Measurements from ENCODE around the gene SUZ12. TPM values are rescaled to one million over a fixed set of nuclear protein-coding genes. Genes with fewer than 3 reads are reported as not detected.
"Not testable (repeated sequence)": the region's sequence is repeated elsewhere in the genome, so short reads cannot be mapped to it uniquely, and the experiment has no call there.

SUZ12 gene
- polyA plus RNA-seq, 1 of the 3 experiments (the other 2 are of a cell fraction): 6.3 TPM

DNA sequence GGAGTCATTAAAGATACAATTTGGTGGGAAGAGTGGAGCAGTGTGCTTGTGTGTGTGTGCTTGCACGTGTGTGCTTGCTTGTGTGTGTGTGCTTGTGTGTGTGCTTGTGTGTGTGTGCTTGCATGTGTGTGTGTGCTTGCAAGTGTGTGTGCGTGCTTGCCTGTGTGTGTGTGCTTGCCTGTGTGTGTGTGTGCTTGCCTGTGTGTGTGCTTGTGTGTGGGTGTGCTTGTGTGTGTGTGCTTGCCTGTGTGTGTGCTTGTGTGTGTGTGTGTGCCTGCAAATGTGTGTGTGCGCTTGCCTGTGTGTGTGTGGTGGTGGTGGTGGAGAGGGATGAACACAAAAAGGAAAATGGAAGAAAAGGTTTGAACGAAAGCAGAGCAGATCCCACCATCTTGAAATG lies 90.5 kb downstream of the SUZ12 start:
- POLR2A ChIA-PET; H3K4me2 ChIP-seq; H3K4me3 ChIP-seq (ENCODE audit: low read depth in 2 of 2, low read length in 1 of 2); H3K36me3 ChIP-seq (replicated peaks in 1 of 2; ENCODE audit: control insufficient read depth in 1 of 2, insufficient read depth in 2 of 2, low read length in 1 of 2); H2AFZ ChIP-seq (ENCODE audit: low read depth); DNase-seq; H3K27me3 ChIP-seq (ENCODE audit: insufficient read depth); H3K79me2 ChIP-seq (ENCODE audit: insufficient read depth); H4K20me1 ChIP-seq (ENCODE audit: insufficient read depth); H3K9me3 ChIP-seq; H3K9ac ChIP-seq; CTCF ChIA-PET; H3F3A ChIP-seq (replicated peaks; ENCODE audit: insufficient read depth); H3K9me2 ChIP-seq; H3K27ac ChIP-seq (ENCODE audit: low read depth in 2 of 2, low read length in 1 of 2); H3K4me1 ChIP-seq (ENCODE audit: control insufficient read depth in 1 of 2, insufficient read depth in 2 of 2, low read depth in 1 of 2, low read length in 1 of 2): not testable (repeated sequence)
- WGBS (ENCODE audit: low lambda C conversion rate): 93% methylated on average over 4 of the region's 4 CpGs

DNA sequence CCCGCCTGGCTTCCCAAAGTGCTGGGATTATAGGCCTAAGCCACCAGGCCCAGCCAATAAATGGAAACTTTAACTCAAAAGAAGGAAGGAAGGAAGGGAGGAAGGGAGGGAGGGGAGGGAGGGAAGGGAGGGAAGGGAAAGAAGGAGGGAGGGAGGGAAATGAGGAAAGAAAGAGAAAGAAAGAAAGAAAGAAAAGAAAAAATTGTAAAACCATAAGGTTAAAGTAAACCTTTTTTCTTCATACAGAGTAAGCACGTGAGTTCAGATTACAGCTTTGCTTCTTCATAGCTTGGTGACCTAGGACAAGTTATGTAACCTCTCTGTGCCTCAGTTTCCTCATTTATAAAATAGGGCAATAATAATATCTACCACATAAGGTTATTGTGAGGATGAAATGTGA lies 96.4 kb downstream of the SUZ12 start:
- H3K27me3 ChIP-seq (ENCODE audit: insufficient read depth): no peaks in the 10 kb centered on the region
- no peak for DNase-seq
- H3K9me2 ChIP-seq: no peaks in the 10 kb centered on the region
- H4K20me1 ChIP-seq (ENCODE audit: insufficient read depth): no peaks in the 10 kb centered on the region
- H3K9ac ChIP-seq: no peak overlapping the region
- H3K79me2 ChIP-seq (ENCODE audit: insufficient read depth): no peaks in the 10 kb centered on the region
- ChIA-PET POLR2A (no interaction called here), CTCF (no interaction called here)
- H3K36me3 ChIP-seq (replicated peaks in 1 of 2; ENCODE audit: control insufficient read depth in 1 of 2, insufficient read depth in 2 of 2, low read length in 1 of 2): peaks cover 21 to 44% of the 10 kb centered on the region in 2 experiments
- peaks cover 7% of the 10 kb centered on the region for H3F3A ChIP-seq (replicated peaks; ENCODE audit: insufficient read depth)
- no peak overlapping the region for H3K4me2 ChIP-seq
- no peak overlapping the region for H3K4me3 ChIP-seq (ENCODE audit: low read depth in 2 of 2, low read length in 1 of 2)
- H3K27ac ChIP-seq (ENCODE audit: low read depth in 2 of 2, low read length in 1 of 2): no peak overlapping the region
- WGBS (ENCODE audit: low lambda C conversion rate): 95% methylated on average over 2 of the region's 2 CpGs
- no peak for TF ChIP-seq TCF12 (IDR thresholded peaks at IDR 0.05)
- TF ChIP-seq, protein P1, sequence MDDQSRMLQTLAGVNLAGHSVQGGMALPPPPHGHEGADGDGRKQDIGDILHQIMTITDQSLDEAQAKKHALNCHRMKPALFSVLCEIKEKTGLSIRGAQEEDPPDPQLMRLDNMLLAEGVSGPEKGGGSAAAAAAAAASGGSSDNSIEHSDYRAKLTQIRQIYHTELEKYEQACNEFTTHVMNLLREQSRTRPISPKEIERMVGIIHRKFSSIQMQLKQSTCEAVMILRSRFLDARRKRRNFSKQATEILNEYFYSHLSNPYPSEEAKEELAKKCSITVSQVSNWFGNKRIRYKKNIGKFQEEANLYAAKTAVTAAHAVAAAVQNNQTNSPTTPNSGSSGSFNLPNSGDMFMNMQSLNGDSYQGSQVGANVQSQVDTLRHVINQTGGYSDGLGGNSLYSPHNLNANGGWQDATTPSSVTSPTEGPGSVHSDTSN (IDR thresholded peaks at IDR 0.05): no peak
- no peak for TF ChIP-seq RAD21 (IDR thresholded peaks at IDR 0.05; ENCODE audit: low read length)
- no peak for TF ChIP-seq FOSL2 (IDR thresholded peaks at IDR 0.05; ENCODE audit: borderline replicate concordance, low read depth)
- no peak for TF ChIP-seq RCOR1 (IDR thresholded peaks at IDR 0.05; ENCODE audit: low read length)
- no peak for TF ChIP-seq CHD2 (IDR thresholded peaks at IDR 0.05; ENCODE audit: low read length, partially characterized antibody)
- no peak for TF ChIP-seq NFIC (IDR thresholded peaks at IDR 0.05; ENCODE audit: borderline replicate concordance)
- no peak for TF ChIP-seq RXRA (IDR thresholded peaks at IDR 0.05; ENCODE audit: borderline replicate concordance, low read depth)
- H3K9me3 ChIP-seq: no peaks in the 10 kb centered on the region
- no peak overlapping the region for H2AFZ ChIP-seq (ENCODE audit: low read depth)
- H3K4me1 ChIP-seq (ENCODE audit: control insufficient read depth in 1 of 2, insufficient read depth in 2 of 2, low read depth in 1 of 2, low read length in 1 of 2): no peaks in the 10 kb centered on the region

DNA sequence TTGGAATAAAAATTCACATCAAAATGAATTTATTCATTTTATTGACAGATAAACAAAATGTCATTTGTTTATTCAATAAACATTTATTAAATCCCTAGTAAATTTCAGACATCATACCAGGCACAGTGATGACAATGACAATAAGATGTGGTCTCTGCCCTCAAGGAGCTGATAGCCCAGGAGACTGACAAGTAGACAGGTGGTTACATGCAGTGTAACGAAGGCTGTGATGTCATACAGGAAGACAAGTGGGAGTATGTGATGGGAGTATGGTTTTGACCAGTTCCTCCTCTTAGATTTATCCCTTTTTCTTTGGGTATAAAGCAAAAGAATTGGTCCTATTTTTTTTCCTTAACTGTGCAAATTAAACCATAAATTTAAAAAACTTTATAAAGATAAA lies 97.0 kb downstream of the SUZ12 start:
- CTCF ChIA-PET, POLR2A ChIA-PET: not testable (repeated sequence)
- WGBS (ENCODE audit: low lambda C conversion rate): 96% methylated on average over 1 of the region's 1 CpG

DNA sequence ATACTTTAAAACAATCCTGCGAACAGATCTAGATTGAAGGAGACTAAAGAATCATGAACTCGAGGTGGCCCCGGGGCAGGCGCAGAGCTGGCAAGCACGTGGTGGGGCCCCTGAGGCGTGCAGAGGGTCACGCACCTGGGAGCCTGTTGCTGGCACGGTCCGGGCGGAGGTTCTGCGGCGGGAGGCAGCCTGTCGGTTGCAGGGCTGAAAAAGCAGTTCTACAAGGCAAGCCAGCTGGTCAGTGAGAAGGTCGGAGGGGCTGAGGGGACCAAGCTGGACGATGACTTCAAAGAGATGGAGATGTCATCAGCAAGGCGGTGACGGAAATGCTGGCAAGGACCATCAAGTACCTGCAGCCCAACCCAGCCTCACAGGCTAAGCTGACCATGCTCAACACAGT lies 103.4 kb downstream of the SUZ12 start:
- WGBS (ENCODE audit: low lambda C conversion rate): 92% methylated on average over 15 of the region's 17 CpGs
- CTCF ChIA-PET: not testable (repeated sequence)

More for the DNA sequence above, 97.0 kb downstream of the SUZ12 start:
- not testable (repeated sequence) for H3K9ac ChIP-seq; H3K4me1 ChIP-seq (ENCODE audit: control insufficient read depth in 1 of 2, insufficient read depth in 2 of 2, low read depth in 1 of 2, low read length in 1 of 2); DNase-seq; H3K79me2 ChIP-seq (ENCODE audit: insufficient read depth); H3K27me3 ChIP-seq (ENCODE audit: insufficient read depth); H3K9me2 ChIP-seq; H3F3A ChIP-seq (replicated peaks; ENCODE audit: insufficient read depth); H4K20me1 ChIP-seq (ENCODE audit: insufficient read depth); H3K4me2 ChIP-seq; H2AFZ ChIP-seq (ENCODE audit: low read depth); H3K4me3 ChIP-seq (ENCODE audit: low read depth in 2 of 2, low read length in 1 of 2); H3K27ac ChIP-seq (ENCODE audit: low read depth in 2 of 2, low read length in 1 of 2); H3K9me3 ChIP-seq
- H3K36me3 ChIP-seq (replicated peaks in 1 of 2; ENCODE audit: control insufficient read depth in 1 of 2, insufficient read depth in 2 of 2, low read length in 1 of 2): peaks cover 21 to 47% of the 10 kb centered on the region in 2 experiments

DNA sequence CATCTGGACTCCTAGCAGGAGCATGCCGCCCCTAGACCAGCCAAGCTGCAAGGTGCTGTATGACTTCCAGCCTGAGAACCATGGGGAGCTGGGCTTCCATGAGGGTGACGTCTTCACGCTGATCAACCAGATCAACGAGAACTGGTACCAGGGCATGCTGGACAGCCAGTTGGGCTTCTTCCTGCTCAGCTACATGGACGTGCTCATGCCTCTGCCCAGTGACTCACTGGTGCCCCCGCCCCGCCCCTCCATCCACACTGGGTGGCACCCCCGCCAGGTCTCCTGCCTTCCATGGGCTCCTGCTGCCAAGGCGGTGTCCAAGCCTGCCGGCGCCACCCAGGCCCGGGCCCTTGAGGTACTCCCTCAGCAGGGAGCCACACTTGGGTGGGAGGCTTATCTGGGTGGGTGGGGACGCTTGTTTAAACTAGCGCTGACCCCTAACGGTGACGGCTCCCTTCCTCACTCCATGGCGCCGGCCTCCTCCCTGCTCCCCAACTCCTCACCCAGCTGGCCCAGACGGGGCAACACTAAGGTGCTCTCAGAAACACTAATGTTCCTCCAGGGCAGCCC lies 104.6 kb downstream of the SUZ12 start:
- POLR2A ChIA-PET, CTCF ChIA-PET: not testable (repeated sequence)
- WGBS (ENCODE audit: low lambda C conversion rate): 90% methylated on average over 9 of the region's 19 CpGs

More for the DNA sequence above, 103.4 kb downstream of the SUZ12 start:
- H3K9me3 ChIP-seq; H3F3A ChIP-seq (replicated peaks; ENCODE audit: insufficient read depth); H3K27ac ChIP-seq (ENCODE audit: low read depth in 2 of 2, low read length in 1 of 2); H3K27me3 ChIP-seq (ENCODE audit: insufficient read depth); H2AFZ ChIP-seq (ENCODE audit: low read depth); H3K4me3 ChIP-seq (ENCODE audit: low read depth in 2 of 2, low read length in 1 of 2); H3K4me1 ChIP-seq (ENCODE audit: control insufficient read depth in 1 of 2, insufficient read depth in 2 of 2, low read depth in 1 of 2, low read length in 1 of 2); DNase-seq; POLR2A ChIA-PET; H3K4me2 ChIP-seq; H3K79me2 ChIP-seq (ENCODE audit: insufficient read depth); H3K9me2 ChIP-seq; H4K20me1 ChIP-seq (ENCODE audit: insufficient read depth); H3K9ac ChIP-seq: not testable (repeated sequence)
- peaks cover 17 to 35% of the 10 kb centered on the region in 2 experiments for H3K36me3 ChIP-seq (replicated peaks in 1 of 2; ENCODE audit: control insufficient read depth in 1 of 2, insufficient read depth in 2 of 2, low read length in 1 of 2)

More for the DNA sequence above, 104.6 kb downstream of the SUZ12 start:
- not testable (repeated sequence) for H3F3A ChIP-seq (replicated peaks; ENCODE audit: insufficient read depth); DNase-seq; H4K20me1 ChIP-seq (ENCODE audit: insufficient read depth); H2AFZ ChIP-seq (ENCODE audit: low read depth); H3K9me3 ChIP-seq; H3K27me3 ChIP-seq (ENCODE audit: insufficient read depth); H3K4me2 ChIP-seq; H3K79me2 ChIP-seq (ENCODE audit: insufficient read depth); H3K9me2 ChIP-seq; H3K27ac ChIP-seq (ENCODE audit: low read depth in 2 of 2, low read length in 1 of 2); H3K9ac ChIP-seq; H3K4me3 ChIP-seq (ENCODE audit: low read depth in 2 of 2, low read length in 1 of 2); H3K4me1 ChIP-seq (ENCODE audit: control insufficient read depth in 1 of 2, insufficient read depth in 2 of 2, low read depth in 1 of 2, low read length in 1 of 2)
- peaks cover 7 to 24% of the 10 kb centered on the region in 2 experiments for H3K36me3 ChIP-seq (replicated peaks in 1 of 2; ENCODE audit: control insufficient read depth in 1 of 2, insufficient read depth in 2 of 2, low read length in 1 of 2)
